Activated CD8-positive, alpha-beta memory T cell treated with anti-CD3 and anti-CD28 coated beads for 24 hours (primary cell): Measurements from ENCODE around the gene KIDINS220.

ENCODE experiments used
- DNase-seq: peaks from one replicate; pipeline ENCODE4 v3.0.0-alpha.2; 2020

The KIDINS220 gene

GRCh38 chr2:8691859-8692437 lies 145.5 kb downstream of the KIDINS220 start:
- DNase-seq, result no peak

DNA sequence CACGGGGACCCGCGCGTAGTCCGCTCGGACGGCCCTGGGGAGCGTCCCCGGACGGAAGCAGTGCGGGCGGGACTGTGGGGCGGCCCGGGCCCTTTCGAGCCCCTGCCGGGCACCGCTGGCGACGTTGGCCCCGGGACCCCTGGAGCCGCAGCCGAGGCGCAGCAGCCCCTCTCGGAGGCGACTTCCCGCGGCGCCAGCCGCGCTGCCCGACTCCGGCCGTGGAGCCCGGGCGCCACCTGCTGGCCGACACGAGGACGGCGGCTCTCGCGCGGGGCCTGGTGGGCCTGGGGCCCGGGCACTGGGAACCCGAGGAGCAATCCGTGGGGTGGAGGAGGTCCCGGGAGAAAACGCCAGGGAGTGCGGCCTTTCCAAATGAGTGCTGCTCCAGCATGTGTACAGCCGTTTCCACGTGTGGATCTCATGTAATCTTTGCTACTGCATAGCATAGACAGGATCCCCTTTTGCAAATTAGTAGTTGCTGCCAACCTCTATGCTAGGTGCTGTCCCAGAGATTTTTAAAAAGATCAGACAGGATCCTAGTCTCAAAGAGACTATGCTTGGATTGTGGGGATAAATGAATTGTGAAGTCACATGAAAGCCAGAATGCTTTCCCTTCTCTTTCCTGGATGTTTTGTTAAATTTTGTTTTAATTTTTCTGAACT lies 151.6 kb downstream of the KIDINS220 start:
- DNase-seq, result peak; percentile 98

DNA sequence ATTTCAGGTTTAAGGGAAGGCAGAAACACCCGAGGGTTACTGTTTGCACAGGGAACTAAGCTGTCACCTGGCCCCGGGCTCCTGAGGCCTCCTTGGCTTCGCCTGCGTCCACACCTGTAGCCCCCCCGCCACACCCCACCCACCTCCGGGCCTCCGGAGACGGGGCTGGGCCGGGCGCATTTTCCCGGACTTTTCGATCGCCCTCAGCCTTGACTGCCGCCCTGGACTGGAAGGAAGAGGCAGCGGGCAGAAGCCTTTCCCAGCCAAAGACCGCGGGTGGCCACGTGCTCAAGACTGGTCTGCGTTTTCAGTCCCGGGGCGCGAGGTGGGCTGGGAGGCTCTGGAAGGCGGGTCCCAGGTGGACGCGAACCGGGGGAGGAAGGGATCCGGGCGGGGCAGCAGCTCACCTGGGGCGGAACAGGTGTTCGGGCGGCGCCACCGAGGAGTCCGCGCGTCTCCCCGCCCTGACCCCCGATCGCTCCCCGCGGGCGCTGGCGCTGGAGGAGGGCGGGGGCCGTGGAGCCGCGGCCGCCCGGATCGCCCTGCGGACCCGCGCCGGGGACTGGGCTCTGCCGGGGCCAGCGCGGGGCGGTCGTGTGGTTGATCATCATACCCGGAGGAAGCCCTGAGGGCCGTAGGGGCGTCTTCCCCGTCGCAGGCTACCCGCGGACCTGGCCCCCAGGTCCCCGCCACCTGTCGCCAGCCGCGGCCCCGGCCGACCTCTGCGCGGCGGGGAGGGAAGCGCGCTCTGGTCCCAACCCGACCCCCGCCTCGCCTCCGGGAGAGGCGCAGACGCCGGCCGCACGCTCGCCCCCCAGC lies 152.3 kb downstream of the KIDINS220 start:
- peak; percentile 88 for DNase-seq

- peak; percentile 81 for DNase-seq
Observed at GRCh38 chr2:8684540-8684877, 152.9 kb downstream of the KIDINS220 start.

DNA sequence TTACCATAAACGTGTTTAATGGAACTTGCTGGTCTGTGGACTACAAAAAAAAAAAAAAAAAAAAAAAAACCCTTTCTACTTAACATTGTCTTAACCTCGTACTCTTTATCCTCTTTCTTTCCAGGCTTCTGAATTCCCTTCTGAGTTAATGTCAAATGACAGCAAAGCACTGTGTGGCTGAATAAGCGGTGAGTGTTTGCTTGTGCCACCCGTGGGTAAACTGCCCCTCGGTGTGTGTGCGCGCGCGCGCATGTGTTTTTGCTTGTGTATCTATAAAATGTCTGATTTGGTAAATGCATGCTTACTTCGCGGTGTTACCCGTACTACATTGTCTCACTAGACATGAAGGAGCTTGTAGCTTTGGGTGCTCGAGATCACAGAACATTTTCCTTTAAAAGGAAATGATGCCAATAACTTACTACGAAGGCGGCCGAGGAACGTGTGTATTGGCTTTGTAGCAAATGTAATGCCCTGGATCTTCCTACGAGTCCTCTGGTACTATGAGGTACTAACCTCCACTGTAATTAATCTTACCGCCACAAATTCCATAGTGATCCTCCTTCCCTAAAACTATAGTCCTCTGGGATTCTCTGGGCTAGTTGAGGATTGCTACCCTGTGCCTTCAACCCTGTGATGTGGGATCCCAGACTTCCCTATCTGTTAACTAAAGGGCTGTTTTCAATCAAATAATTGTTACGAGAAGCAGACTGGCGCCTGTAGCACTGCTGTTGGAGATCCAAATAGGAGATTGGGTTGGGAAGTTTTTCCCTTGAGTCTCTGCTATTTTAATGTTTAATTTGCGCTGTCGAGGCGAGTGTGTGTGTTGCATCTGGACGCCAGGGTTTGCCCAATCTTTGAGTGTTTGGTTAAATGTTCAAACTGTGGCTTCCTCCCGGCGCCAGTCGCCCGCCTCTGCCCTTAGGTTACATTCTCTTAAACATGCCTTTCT lies 154.4 kb downstream of the KIDINS220 start:
- DNase-seq, result peak; percentile 78

GRCh38 chr2:8681786-8682692 lies 155.4 kb downstream of the KIDINS220 start, which contains the start of gene ID2:
Gene ID2 (plus strand): TSS chr2:8682056. CDS start chr2:8682166, 110 bp downstream.
- DNase-seq, result peak; percentile 100

GRCh38 chr2:8680822-8681760 lies 156.3 kb downstream of the KIDINS220 start:
- peak; percentile 88 for DNase-seq

DNA sequence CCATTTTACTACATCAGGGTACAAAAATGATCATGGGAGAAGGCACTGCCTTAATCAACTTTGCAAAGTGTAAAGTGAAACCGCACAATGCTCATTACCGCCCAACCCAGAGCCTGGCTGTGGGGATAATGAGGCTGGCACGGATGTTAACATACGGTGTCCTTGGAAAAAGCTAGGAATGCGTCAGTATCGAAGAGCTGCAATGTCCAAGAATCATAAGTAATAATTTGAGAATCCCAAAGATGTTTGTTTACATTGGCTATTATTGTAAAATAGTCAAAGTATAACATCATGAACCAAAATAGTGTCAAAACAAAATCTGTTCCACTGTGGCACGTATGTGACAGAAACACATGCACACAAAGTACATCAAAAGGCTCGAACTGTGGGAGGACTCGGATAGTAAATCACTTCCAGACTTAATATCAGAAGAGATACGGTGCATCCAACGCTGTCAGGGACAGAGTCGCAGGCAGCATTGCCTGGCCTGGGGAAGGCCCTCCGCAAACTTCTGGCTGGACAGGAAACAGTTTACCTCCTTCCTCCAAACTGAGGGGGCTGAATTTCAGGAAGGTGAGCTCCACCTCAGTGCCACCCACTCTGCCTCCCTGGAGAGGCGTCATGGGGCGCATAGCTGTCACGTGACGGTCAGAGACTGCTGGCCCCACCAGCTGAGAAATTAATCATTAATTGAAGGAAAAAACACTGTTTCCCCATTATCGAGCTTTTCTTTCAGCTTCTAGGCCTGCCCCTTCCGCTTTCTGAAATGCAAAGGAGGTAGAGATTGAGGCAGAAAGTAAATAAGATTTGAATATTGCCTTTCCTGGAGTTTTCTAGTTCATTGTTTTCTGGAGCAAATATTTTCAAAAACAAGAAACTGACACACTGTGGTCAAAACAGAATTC lies 157.3 kb downstream of the KIDINS220 start:
- no peak for DNase-seq

DNA sequence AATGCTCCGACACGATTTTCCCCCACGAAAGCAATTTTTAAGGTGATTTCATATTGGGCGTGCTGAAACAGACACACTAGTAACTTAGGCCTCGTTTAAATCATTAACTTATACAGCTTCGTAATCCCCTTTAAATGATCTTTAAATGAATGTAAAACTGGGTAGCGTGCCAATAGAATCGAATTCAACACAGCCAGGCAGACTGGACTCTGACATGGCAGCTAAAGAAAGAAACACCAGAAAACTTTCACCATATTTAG lies 157.9 kb downstream of the KIDINS220 start:
- no peak for DNase-seq
